Panc1 (cell line): ENCODE data around the gene SLC39A2. TPM values are rescaled to one million over a fixed set of nuclear protein-coding genes. Genes with fewer than 3 reads are reported as not detected.

Experiments used
- ATAC-seq: fragments of 200-7000 bp; cut with Tn5 transposase; 2 replicates; pipeline ENCODE4 v1.9.1; 2020; ENCODE audit warnings: mild to moderate bottlenecking, moderate library complexity
- BruUV-seq: library from RNA; stranded (reverse); fragments of 400-500 nt; replicated peaks from 2 replicates; lab custom pipeline; 2021; lab: Mats Ljungman, UMichigan
- CTCF ChIA-PET: fragments of 300-600 bp; sonication (Branson Sonifier 250); formaldehyde crosslinking; loops from one replicate; lab custom pipeline; 2022; ENCODE audit warnings: antibody characterized with exemption; lab: Charles Lee
- POLR2A ChIA-PET: fragments of 300-600 bp; sonication (Branson Sonifier 250); formaldehyde crosslinking; loops from one replicate; lab custom pipeline; 2022; ENCODE audit warnings: antibody characterized with exemption; lab: Charles Lee
- DNase-seq: peaks from one replicate; pipeline ENCODE4 v3.0.0-alpha.2; 2010; ENCODE audit warnings: low read depth, low spot score
- H3K27ac ChIP-seq: 2 replicates; pipeline ENCODE4 v1.5.1; 2011; ENCODE audit warnings: mild to moderate bottlenecking, low read length, inconsistent platforms
- H3K27me3 ChIP-seq: fragments of 200-500 bp; sonication (Bioruptor generic); 2 replicates; pipeline ENCODE4 v1.6.0; 2014; ENCODE audit warnings: low read length, inconsistent platforms; ENCODE audit not compliant: control insufficient read depth, insufficient read depth
- H3K36me3 ChIP-seq: fragments of 200-500 bp; sonication (Bioruptor generic); 2 replicates; pipeline ENCODE4 v1.5.1; 2014; ENCODE audit warnings: inconsistent platforms, mild to moderate bottlenecking, low read length, moderate library complexity; ENCODE audit not compliant: control insufficient read depth, insufficient read depth
- H3K4me1 ChIP-seq: 2 replicates; pipeline ENCODE4 v1.5.1; 2011; ENCODE audit warnings: inconsistent platforms, mild to moderate bottlenecking, low read length, moderate library complexity; ENCODE audit not compliant: control insufficient read depth, insufficient read depth
- H3K4me3 ChIP-seq, 2 experiments: 2 replicates each; pipeline ENCODE4 v1.5.1; 2011 to 2012; ENCODE audit warnings: low read depth in 2 of 2, low read length in 2 of 2, mild to moderate bottlenecking in 2 of 2, inconsistent platforms in 1 of 2, moderate library complexity in 1 of 2
- H3K9me3 ChIP-seq: fragments of 200-500 bp; sonication (Bioruptor generic); 2 replicates; pipeline ENCODE4 v1.5.1; 2014; ENCODE audit warnings: low read depth, mild to moderate bottlenecking, inconsistent platforms, low read length, moderate library complexity; ENCODE audit not compliant: control insufficient read depth, insufficient read depth
- POLR2AphosphoS5 ChIP-seq: IDR thresholded peaks from 2 replicates; pipeline ENCODE4 v1.6.1; 2012; ENCODE audit warnings: mild to moderate bottlenecking, low read depth, low read length, moderate library complexity
- REST ChIP-seq, 2 experiments: IDR thresholded peaks; 2 replicates each; pipeline ENCODE4 v1.6.1; 2011 to 2012; ENCODE audit warnings: low read depth in 2 of 2, control low read depth in 1 of 2, low read length in 1 of 2, mild to moderate bottlenecking in 1 of 2, moderate library complexity in 1 of 2; ENCODE audit not compliant: insufficient read depth in 1 of 2
- SIN3A ChIP-seq: IDR thresholded peaks from 2 replicates; pipeline ENCODE4 v1.6.1; 2012; ENCODE audit warnings: low read depth, mild to moderate bottlenecking, low read length, moderate library complexity, borderline replicate concordance; ENCODE audit not compliant: insufficient read depth
- TCF7L2 ChIP-seq: IDR thresholded peaks from 2 replicates; pipeline ENCODE4 v1.6.1; 2011; ENCODE audit warnings: mild to moderate bottlenecking, low read depth, low read length, inconsistent platforms
- in situ Hi-C: cut with HindIII; loops from 2 replicates; pipeline ENCODE4 v1.10.0; 2016; ENCODE audit warnings: low sequenced_read_pairs, low pct_unique_long_range_greater_than_20kb
- intact Hi-C: fragments of 100-400 bp; cut with micrococcal nuclease; formaldehyde crosslinking; loops from one replicate; pipeline ENCODE4 v1.10.0; 2022; ENCODE audit not compliant: unreplicated experiment
- total RNA-seq: library from RNA; stranded (reverse); gene quantifications from one replicate; pipeline ENCODE4 v1.2.1, GENCODE V29; 2021; ENCODE audit not compliant: unreplicated experiment
- TF ChIP-seq, protein P1 (sequence below): fragments of 450-650 bp; IDR thresholded peaks from 2 replicates; pipeline ENCODE4 v1.5.1; 2017; ENCODE audit warnings: mild to moderate bottlenecking

The SLC39A2 gene
- total RNA-seq, 1 experiment from 2014 or later, result not detected

- in situ Hi-C loops, result no loop called here
- DNase-seq, result no peak
- Histone ChIP-seq H3K9me3 (no peaks in the 10 kb centered on the region), H3K4me3 (no peak overlapping the region), H3K27me3 (peaks cover 2% of the 10 kb centered on the region; the same call in 1 of the 2 replicates), H3K27ac (no peak overlapping the region), H3K4me1 (no peaks in the 10 kb centered on the region; the same call in 1 of the 2 replicates), H3K36me3 (no peaks in the 10 kb centered on the region)
- no peak for ATAC-seq
- no peak for TF ChIP-seq POLR2AphosphoS5
- no peak for TF ChIP-seq REST (IDR thresholded peaks at IDR 0.05; ENCODE audit: insufficient read depth in 1 of 2, low read depth in 2 of 2, low read length in 1 of 2)
- TF ChIP-seq, protein P1, sequence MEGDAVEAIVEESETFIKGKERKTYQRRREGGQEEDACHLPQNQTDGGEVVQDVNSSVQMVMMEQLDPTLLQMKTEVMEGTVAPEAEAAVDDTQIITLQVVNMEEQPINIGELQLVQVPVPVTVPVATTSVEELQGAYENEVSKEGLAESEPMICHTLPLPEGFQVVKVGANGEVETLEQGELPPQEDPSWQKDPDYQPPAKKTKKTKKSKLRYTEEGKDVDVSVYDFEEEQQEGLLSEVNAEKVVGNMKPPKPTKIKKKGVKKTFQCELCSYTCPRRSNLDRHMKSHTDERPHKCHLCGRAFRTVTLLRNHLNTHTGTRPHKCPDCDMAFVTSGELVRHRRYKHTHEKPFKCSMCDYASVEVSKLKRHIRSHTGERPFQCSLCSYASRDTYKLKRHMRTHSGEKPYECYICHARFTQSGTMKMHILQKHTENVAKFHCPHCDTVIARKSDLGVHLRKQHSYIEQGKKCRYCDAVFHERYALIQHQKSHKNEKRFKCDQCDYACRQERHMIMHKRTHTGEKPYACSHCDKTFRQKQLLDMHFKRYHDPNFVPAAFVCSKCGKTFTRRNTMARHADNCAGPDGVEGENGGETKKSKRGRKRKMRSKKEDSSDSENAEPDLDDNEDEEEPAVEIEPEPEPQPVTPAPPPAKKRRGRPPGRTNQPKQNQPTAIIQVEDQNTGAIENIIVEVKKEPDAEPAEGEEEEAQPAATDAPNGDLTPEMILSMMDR, result no peak
- TF ChIP-seq TCF7L2, result no peak
- no peak for TF ChIP-seq SIN3A
- ChIA-PET CTCF (no interaction called here), POLR2A (no interaction called here)
- intact Hi-C loops, result no loop called here
- BruUV-seq, result no TSS peak
These were observed 27.3 kb downstream of the SLC39A2 start for GRCh38 chr14:21026274-21026987.

- Histone ChIP-seq H3K9me3 (no peaks in the 10 kb centered on the region), H3K4me3 (no peak overlapping the region), H3K36me3 (no peaks in the 10 kb centered on the region), H3K27ac (no peak overlapping the region), H3K27me3 (peaks cover 2% of the 10 kb centered on the region; the same call in 1 of the 2 replicates), H3K4me1 (no peaks in the 10 kb centered on the region; the same call in 1 of the 2 replicates)
- BruUV-seq, result no TSS peak
- CTCF ChIA-PET, result no interaction called here
- DNase-seq, result no peak
- TF ChIP-seq TCF7L2 (no peak), POLR2AphosphoS5 (no peak), REST (IDR thresholded peaks at IDR 0.05; ENCODE audit: insufficient read depth in 1 of 2, low read depth in 2 of 2, low read length in 1 of 2) (no peak), SIN3A (no peak)
- TF ChIP-seq, protein P1, result no peak
- intact Hi-C loops, result no loop called here
- in situ Hi-C loops, result no loop called here
- POLR2A ChIA-PET, result no interaction called here
- no peak for ATAC-seq
These were observed 27.9 kb downstream of the SLC39A2 start for GRCh38 chr14:21026988-21027315.
